Fibroblast of lung (primary cell): ENCODE measurements around the gene TMTC2. TPM values are rescaled to one million over a fixed set of nuclear protein-coding genes. Genes with fewer than 3 reads are reported as not detected.

ENCODE experiments used
- DNase-seq, 2 donors: peaks; one replicate each; pipeline versions ENCODE4 v3.0.0 to v3.0.0-alpha.2; 2010; ENCODE audit warnings: low read depth in 2 of 2
- H2AFZ ChIP-seq: 2 replicates; pipeline ENCODE4 v1.5.1; 2012; ENCODE audit warnings: low read length, control low read depth, inconsistent platforms
- H3K27ac ChIP-seq: 2 replicates; pipeline ENCODE4 v1.5.1; 2011; ENCODE audit warnings: low read length, control low read depth; ENCODE audit not compliant: insufficient read depth
- H3K27me3 ChIP-seq: 2 replicates; pipeline ENCODE4 v1.5.1; 2011; ENCODE audit warnings: mild to moderate bottlenecking, low read length; ENCODE audit not compliant: control insufficient read depth, insufficient read depth
- H3K36me3 ChIP-seq: 2 replicates; pipeline ENCODE4 v1.5.1; 2011; ENCODE audit warnings: low read length; ENCODE audit not compliant: control insufficient read depth, insufficient read depth
- H3K4me1 ChIP-seq: 2 replicates; pipeline ENCODE4 v1.5.1; 2011; ENCODE audit warnings: low read length; ENCODE audit not compliant: control insufficient read depth, insufficient read depth; ENCODE audit errors: extremely low read depth
- H3K4me2 ChIP-seq: 2 replicates; pipeline ENCODE4 v1.5.1; 2011; ENCODE audit warnings: low read length, control low read depth; ENCODE audit not compliant: insufficient read depth; ENCODE audit errors: extremely low read depth
- H3K4me3 ChIP-seq, 4 experiments: fragments of 200-600 bp in 1 of 4; sonication (generic) in 1 of 4; replicated peaks in 1 of 4; 2 replicates each; pipeline ENCODE4 v1.5.1; 2011 to 2016; ENCODE audit warnings: low read length in 4 of 4, low read depth in 3 of 4, mild to moderate bottlenecking in 3 of 4, control low read depth in 2 of 4, inconsistent platforms in 1 of 4, mixed read lengths in 1 of 4; ENCODE audit not compliant: insufficient read depth in 1 of 4; ENCODE audit errors: control extremely low read depth in 1 of 4
- H3K79me2 ChIP-seq: 2 replicates; pipeline ENCODE4 v1.5.1; 2012; ENCODE audit warnings: mild to moderate bottlenecking, low read length, inconsistent platforms; ENCODE audit not compliant: control insufficient read depth, insufficient read depth
- H3K9ac ChIP-seq: 2 replicates; pipeline ENCODE4 v1.5.1; 2011; ENCODE audit warnings: mild to moderate bottlenecking, low read length, control low read depth; ENCODE audit not compliant: insufficient read depth
- H3K9me3 ChIP-seq: 2 replicates; pipeline ENCODE4 v1.5.1; 2012; ENCODE audit warnings: low read depth, low read length; ENCODE audit not compliant: control insufficient read depth, insufficient read depth
- H4K20me1 ChIP-seq: 2 replicates; pipeline ENCODE4 v1.5.1; 2011; ENCODE audit warnings: low read length; ENCODE audit not compliant: control insufficient read depth, insufficient read depth; ENCODE audit errors: extremely low read depth
- EZH2 ChIP-seq: IDR thresholded peaks from 2 replicates; pipeline ENCODE4 v1.5.1; 2012; ENCODE audit warnings: low read length, control low read depth, mild to moderate bottlenecking; ENCODE audit errors: missing control alignments
- polyA plus RNA-seq, 2 donors: library from polyadenylated mRNA; depleted of rRNA in 1 of 2; stranded (reverse) in 1 of 2; unstranded in 1 of 2; fragments of >200 nt; gene quantifications; 2 replicates each; pipeline ENCODE4 v1.2.1, GENCODE V29; 2011 to 2012; ENCODE audit warnings: missing spikeins in 1 of 2
- total RNA-seq: library from RNA; depleted of rRNA; stranded (reverse); fragments of >200 nt; gene quantifications from 2 replicates; pipeline ENCODE4 v1.2.1, GENCODE V29; 2014
- TF ChIP-seq, protein P1 (sequence below), 2 donors: IDR thresholded peaks in 1 of 2; conservative IDR thresholded peaks in 1 of 2; 1 replicate in 1 of 2; 2 replicates in 1 of 2; pipeline ENCODE4 v1.5.1; 2011 to 2012; ENCODE audit warnings: low read length in 2 of 2, control low read depth in 1 of 2, inconsistent platforms in 1 of 2, low read depth in 1 of 2, mild to moderate bottlenecking in 1 of 2

TMTC2 gene
- total and polyA plus RNA-seq, 2 donors (not counting 1 experiment from before 2014, with no cell fraction given) = 3.5 to 9.7 TPM

DNA sequence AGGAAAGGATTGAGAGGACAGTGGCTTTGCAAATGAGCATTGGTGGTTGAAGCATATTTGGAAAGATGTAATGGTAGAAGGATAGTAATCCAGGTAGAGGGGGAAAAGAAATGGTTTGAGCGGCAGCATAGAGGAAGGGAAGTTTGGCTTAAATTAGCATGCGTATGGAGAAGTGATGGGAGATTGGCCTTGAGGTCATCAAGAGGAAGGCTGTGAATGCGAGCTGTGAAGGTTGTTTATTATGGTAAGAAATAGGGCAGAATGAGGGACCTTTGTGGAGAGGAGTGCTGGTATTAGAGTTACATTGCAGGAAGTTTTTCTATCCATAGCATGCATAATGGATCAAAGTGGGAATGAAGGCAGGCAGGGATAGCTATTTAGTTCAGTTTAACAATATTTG is 162.1 kb downstream of the TMTC2 start:
- no peaks in the 10 kb centered on the region for H3K36me3 ChIP-seq
- H3K27me3 ChIP-seq = no peaks in the 10 kb centered on the region

DNA sequence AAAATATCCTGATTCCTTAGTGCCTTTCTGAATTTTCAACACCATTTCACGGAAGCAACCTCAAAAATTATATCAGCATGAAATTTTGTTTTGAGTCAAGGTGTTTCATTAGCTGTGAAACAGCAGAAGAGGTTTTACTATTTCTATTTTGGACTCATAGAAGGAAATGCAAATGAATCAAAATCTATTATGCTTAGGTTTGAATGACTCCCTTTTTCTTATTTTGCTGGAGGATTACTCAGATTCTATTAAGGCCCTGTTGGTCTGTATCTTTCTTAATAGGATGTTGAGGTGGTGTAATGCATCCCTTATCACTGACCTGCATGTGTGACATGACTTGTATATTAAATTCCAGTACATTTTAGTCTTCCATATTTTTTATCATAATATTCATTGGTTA is 165.8 kb downstream of the TMTC2 start:
- no peaks in the 10 kb centered on the region for H3K9me3 ChIP-seq
- TF ChIP-seq EZH2 = no peak
- TF ChIP-seq, protein P1, sequence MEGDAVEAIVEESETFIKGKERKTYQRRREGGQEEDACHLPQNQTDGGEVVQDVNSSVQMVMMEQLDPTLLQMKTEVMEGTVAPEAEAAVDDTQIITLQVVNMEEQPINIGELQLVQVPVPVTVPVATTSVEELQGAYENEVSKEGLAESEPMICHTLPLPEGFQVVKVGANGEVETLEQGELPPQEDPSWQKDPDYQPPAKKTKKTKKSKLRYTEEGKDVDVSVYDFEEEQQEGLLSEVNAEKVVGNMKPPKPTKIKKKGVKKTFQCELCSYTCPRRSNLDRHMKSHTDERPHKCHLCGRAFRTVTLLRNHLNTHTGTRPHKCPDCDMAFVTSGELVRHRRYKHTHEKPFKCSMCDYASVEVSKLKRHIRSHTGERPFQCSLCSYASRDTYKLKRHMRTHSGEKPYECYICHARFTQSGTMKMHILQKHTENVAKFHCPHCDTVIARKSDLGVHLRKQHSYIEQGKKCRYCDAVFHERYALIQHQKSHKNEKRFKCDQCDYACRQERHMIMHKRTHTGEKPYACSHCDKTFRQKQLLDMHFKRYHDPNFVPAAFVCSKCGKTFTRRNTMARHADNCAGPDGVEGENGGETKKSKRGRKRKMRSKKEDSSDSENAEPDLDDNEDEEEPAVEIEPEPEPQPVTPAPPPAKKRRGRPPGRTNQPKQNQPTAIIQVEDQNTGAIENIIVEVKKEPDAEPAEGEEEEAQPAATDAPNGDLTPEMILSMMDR (conservative IDR thresholded peaks at IDR 0.05 in 1 of 2, IDR thresholded peaks at IDR 0.05 in 1 of 2; ENCODE audit: low read depth in 1 of 2, low read length in 2 of 2) = no peak

More for the DNA sequence above, 162.1 kb downstream of the TMTC2 start:
- no peak overlapping the region for H3K9ac ChIP-seq
- H3K79me2 ChIP-seq = no peaks in the 10 kb centered on the region
- H3K9me3 ChIP-seq = no peaks in the 10 kb centered on the region
- H3K4me1 ChIP-seq = no peaks in the 10 kb centered on the region
- no peak for DNase-seq
- H3K4me2 ChIP-seq = no peak overlapping the region
- no peak overlapping the region for H3K27ac ChIP-seq
- no peak for TF ChIP-seq EZH2
- TF ChIP-seq, protein P1 (conservative IDR thresholded peaks at IDR 0.05 in 1 of 2, IDR thresholded peaks at IDR 0.05 in 1 of 2; ENCODE audit: low read depth in 1 of 2, low read length in 2 of 2) = no peak
- no peak overlapping the region for H3K4me3 ChIP-seq
- H4K20me1 ChIP-seq = no peaks in the 10 kb centered on the region
- no peak overlapping the region for H2AFZ ChIP-seq

GRCh38 chr12:82855872-82856271 is 169.2 kb downstream of the TMTC2 start:
- Histone ChIP-seq H3K27me3 (no peaks in the 10 kb centered on the region), H3K4me2 (no peak overlapping the region), H3K27ac (no peak overlapping the region), H3K36me3 (peaks cover 1% of the 10 kb centered on the region), H2AFZ (no peak overlapping the region), H3K4me1 (no peaks in the 10 kb centered on the region), H3K79me2 (no peaks in the 10 kb centered on the region), H3K4me3 (no peak overlapping the region), H3K9me3 (no peaks in the 10 kb centered on the region), H3K9ac (no peak overlapping the region), H4K20me1 (no peaks in the 10 kb centered on the region)
- no peak for TF ChIP-seq EZH2
- TF ChIP-seq, protein P1 (conservative IDR thresholded peaks at IDR 0.05 in 1 of 2, IDR thresholded peaks at IDR 0.05 in 1 of 2; ENCODE audit: low read depth in 1 of 2, low read length in 2 of 2) = no peak
- no peak for DNase-seq

More for the DNA sequence above, 165.8 kb downstream of the TMTC2 start:
- no peaks in the 10 kb centered on the region for H3K27me3 ChIP-seq
- DNase-seq = no peak
- no peaks in the 10 kb centered on the region for H3K79me2 ChIP-seq
- H3K27ac ChIP-seq = no peak overlapping the region
- H3K4me2 ChIP-seq = no peak overlapping the region
- no peak overlapping the region for H3K4me3 ChIP-seq
- H4K20me1 ChIP-seq = no peaks in the 10 kb centered on the region
- peaks cover 1% of the 10 kb centered on the region for H3K36me3 ChIP-seq
- no peaks in the 10 kb centered on the region for H3K4me1 ChIP-seq
- no peak overlapping the region for H2AFZ ChIP-seq
- no peak overlapping the region for H3K9ac ChIP-seq
